Measurements from ENCODE around the gene DOK6.
"Not testable (repeated sequence)": the region's sequence is repeated elsewhere in the genome, so short reads cannot be mapped to it uniquely, and the experiment has no call there.

DOK6 gene

DNA sequence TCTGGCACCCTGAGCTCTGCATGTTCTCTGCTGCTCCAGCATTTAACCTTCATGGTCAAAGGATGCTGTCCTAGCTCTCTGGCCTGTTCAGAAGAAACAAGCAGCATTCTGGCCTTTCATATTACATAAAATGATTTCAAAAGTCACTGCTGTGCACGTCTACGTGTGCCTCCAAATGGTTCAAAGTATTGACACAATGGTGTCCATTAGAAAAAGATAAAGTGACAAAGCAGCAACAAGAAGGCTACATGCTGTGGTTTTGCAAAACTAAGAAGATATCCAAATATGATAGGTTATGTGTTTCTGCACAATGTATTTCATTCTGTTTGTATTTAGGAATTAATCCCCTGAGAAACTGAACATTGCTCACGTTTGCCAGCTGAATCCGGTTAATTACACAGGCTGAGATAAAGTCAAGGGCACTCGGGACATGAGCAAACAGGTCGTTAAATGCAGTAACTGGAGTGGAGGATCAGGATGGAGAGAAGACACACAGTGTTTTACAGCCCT lies 258.5 kb downstream of the DOK6 start:
- DNase-seq (ENCODE audit: low read depth, low spot score), result no peak

DNA sequence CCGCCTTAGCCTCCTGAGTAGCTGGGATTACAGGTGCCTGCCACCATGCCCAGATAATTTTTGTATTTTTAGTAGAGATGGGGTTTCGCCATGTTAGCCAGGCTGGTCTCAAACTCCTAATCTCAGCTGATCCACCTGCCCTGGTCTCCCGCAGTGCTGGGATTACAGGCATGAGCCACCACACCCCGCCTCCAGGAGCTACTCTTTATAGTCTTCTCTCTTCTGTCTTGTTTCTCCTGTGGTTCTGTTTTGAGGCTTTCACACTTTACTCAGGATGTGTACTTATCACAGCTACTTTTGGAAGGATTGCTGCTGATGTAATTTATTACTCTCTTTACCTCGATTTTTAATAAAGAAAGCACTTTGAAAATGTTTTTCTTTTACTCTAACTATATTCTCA lies 261.4 kb downstream of the DOK6 start:
- H3K4me3 ChIP-seq (ENCODE audit: low read depth, low read length); DNase-seq (ENCODE audit: low read depth, low spot score); in situ Hi-C loops (cut with HindIII; ENCODE audit: low sequenced_read_pairs): not testable (repeated sequence)

More for the DNA sequence above, 258.5 kb downstream of the DOK6 start:
- H3K4me3 ChIP-seq (ENCODE audit: low read depth, low read length), result no peak overlapping the region
- in situ Hi-C loops (cut with HindIII; ENCODE audit: low sequenced_read_pairs), result no loop called here
- TF ChIP-seq, protein P1, sequence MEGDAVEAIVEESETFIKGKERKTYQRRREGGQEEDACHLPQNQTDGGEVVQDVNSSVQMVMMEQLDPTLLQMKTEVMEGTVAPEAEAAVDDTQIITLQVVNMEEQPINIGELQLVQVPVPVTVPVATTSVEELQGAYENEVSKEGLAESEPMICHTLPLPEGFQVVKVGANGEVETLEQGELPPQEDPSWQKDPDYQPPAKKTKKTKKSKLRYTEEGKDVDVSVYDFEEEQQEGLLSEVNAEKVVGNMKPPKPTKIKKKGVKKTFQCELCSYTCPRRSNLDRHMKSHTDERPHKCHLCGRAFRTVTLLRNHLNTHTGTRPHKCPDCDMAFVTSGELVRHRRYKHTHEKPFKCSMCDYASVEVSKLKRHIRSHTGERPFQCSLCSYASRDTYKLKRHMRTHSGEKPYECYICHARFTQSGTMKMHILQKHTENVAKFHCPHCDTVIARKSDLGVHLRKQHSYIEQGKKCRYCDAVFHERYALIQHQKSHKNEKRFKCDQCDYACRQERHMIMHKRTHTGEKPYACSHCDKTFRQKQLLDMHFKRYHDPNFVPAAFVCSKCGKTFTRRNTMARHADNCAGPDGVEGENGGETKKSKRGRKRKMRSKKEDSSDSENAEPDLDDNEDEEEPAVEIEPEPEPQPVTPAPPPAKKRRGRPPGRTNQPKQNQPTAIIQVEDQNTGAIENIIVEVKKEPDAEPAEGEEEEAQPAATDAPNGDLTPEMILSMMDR (IDR thresholded peaks at IDR 0.05; ENCODE audit: low read depth, low read length), result no peak

DNA sequence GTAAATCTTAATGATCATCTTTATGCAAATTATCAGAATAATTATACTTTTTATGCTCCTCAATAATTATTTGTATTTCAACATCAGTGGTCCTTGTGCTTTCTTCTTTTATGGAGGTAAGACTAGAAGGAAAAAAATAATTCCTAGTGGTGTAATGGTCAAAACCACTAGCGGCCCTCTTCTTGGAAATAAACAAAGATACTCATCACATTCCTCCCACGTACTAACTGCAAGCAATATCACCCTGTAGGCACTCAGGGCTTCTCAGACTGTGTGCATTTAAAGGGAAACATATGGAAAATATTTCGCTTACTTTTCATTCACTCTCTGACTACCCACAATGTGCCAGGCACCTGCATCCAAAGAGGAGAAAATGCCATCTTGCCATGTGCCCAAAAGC lies 263.7 kb downstream of the DOK6 start:
- H3K4me3 ChIP-seq (ENCODE audit: low read depth, low read length), result no peak overlapping the region
- TF ChIP-seq, protein P1 (IDR thresholded peaks at IDR 0.05; ENCODE audit: low read depth, low read length), result no peak
- in situ Hi-C loops (cut with HindIII; ENCODE audit: low sequenced_read_pairs), result no loop called here
- no peak for DNase-seq (ENCODE audit: low read depth, low spot score)

DNA sequence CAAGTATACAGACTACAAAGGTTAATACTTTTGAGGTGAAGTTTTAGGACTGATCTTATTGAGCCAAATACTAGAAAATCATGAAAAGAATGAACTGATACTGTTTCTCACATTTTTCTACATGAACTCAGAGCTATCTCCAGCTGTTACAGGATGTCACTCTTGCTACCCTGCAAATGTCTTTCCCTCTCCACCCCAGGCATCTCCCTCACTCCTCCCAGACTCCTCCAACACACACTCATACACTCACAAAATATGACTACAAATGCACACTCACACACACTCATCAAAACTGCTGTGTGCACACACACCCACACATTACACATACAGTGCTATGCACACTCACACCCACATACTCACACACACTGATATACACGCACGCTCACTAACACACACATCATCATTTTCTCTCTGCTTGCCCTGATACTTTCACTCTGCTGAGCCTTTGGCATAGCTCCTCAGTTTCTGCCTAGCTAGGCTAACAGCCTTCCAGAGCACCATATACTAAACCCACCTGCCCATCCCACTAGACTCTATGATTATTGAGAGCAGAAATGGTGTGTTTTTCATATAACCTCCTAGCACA lies 273.7 kb downstream of the DOK6 start:
- in situ Hi-C loops (cut with HindIII; ENCODE audit: low sequenced_read_pairs), result no loop called here
- H3K4me3 ChIP-seq (ENCODE audit: low read depth, low read length), result no peak overlapping the region
- no peak for DNase-seq (ENCODE audit: low read depth, low spot score)
- TF ChIP-seq, protein P1 (IDR thresholded peaks at IDR 0.05; ENCODE audit: low read depth, low read length), result no peak

DNA sequence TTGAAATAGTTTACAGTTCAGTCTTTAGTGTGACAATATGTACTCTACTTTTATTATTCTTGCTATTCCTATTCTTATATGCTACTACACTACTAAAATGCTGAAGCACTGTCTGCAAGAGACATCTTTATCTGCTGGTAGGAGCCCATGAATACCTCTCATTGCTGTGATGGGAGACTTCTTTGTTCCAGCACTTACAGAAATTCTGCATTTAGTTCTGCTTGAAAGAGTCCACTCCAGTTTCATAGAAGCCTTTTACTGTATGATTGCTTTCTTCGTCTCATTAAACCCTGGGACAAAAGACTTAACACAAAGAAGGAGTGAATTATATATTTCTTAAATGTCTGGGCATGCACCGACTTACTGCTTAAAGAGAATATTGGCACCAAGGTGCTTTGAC lies 274.3 kb downstream of the DOK6 start:
- TF ChIP-seq, protein P1 (IDR thresholded peaks at IDR 0.05; ENCODE audit: low read depth, low read length), result no peak
- no peak overlapping the region for H3K4me3 ChIP-seq (ENCODE audit: low read depth, low read length)
- DNase-seq (ENCODE audit: low read depth, low spot score), result no peak
- in situ Hi-C loops (cut with HindIII; ENCODE audit: low sequenced_read_pairs), result no loop called here

DNA sequence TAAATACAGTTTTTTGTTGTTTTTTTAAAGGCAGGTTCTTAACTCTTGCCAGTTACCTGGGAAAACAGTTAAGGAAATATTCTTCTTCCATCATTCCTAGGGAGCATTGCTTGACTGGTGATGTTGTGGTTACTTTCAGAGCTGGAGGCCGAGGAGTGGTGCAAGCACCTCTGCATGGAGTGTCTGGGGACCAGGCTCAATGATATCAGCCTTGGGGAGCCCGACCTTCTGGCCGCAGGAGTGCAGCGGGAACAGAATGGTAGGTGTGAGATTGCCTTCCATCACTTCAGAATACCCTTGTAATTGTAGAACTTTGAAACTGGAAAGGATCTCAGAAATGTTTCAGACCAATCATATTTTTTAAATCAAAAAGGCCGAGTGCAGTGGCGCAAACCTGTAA lies 276.9 kb downstream of the DOK6 start:
- TF ChIP-seq, protein P1 (IDR thresholded peaks at IDR 0.05; ENCODE audit: low read depth, low read length), result no peak
- H3K4me3 ChIP-seq (ENCODE audit: low read depth, low read length), result no peak overlapping the region
- no peak for DNase-seq (ENCODE audit: low read depth, low spot score)
- in situ Hi-C loops (cut with HindIII; ENCODE audit: low sequenced_read_pairs), result no loop called here

DNA sequence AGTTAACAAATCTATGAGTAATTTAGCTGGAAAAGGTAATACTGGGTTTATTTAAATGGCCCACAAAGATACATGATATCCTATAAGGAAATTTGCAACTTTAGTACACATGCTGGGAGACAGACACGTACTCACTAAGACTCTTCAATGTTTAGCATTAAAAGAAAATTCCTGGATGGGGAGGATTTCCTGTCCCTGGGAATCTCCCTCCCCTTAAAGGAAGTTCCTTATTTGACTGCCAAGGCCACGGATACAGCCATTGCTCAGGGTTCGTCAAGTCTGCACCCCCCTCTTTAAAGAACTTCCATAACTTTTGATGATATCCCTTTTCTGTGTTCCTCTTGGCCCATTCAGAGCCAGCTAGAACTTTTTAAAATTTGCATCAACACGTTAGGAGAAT lies 279.4 kb downstream of the DOK6 start:
- no peak for DNase-seq (ENCODE audit: low read depth, low spot score)
- TF ChIP-seq, protein P1 (IDR thresholded peaks at IDR 0.05; ENCODE audit: low read depth, low read length), result no peak
- in situ Hi-C loops (cut with HindIII; ENCODE audit: low sequenced_read_pairs), result no loop called here
- H3K4me3 ChIP-seq (ENCODE audit: low read depth, low read length), result no peak overlapping the region

All from astrocyte of the spinal cord (primary cell).